GM18519 (cell line): ENCODE results near the gene MTG1.
A peak's percentile ranks its signal among the peaks of the same experiment; 100 is the strongest.
"Not testable (repeated sequence)": the region's sequence is repeated elsewhere in the genome, so short reads cannot be mapped to it uniquely, and the experiment has no call there.

Experiments
- ATAC-seq: cut with Tn5 transposase; IDR thresholded peaks from one replicate; pipeline ENCODE4 v1.9.1; 2021; ENCODE audit warnings: mild to moderate bottlenecking, moderate library complexity; ENCODE audit not compliant: unreplicated experiment, low FRiP score

Gene MTG1

GRCh38 chr10:133377025-133377817, 16.7 kb upstream of the MTG1 start:
- ATAC-seq, result no peak

GRCh38 chr10:133377818-133378250, 16.1 kb upstream of the MTG1 start:
- no peak for ATAC-seq

GRCh38 chr10:133378251-133379096, 15.5 kb upstream of the MTG1 start:
- no peak for ATAC-seq

GRCh38 chr10:133379152-133379800, 14.7 kb upstream of the MTG1 start, which contains the start of gene PAOX:
Gene PAOX (plus strand): TSS chr10:133379262. CDS start chr10:133379317, 55 bp downstream.
- peak; percentile 35 for ATAC-seq

GRCh38 chr10:133379801-133380666, 13.9 kb upstream of the MTG1 start:
- ATAC-seq, result no peak

GRCh38 chr10:133381036-133381435, 12.9 kb upstream of the MTG1 start:
- no peak for ATAC-seq

GRCh38 chr10:133383551-133383950, 10.4 kb upstream of the MTG1 start:
- ATAC-seq, result no peak

GRCh38 chr10:133384071-133384470, 9.9 kb upstream of the MTG1 start:
- no peak for ATAC-seq

- ATAC-seq, result no peak
Measured at GRCh38 chr10:133385214-133385613, 8.7 kb upstream of the MTG1 start.

GRCh38 chr10:133386951-133387350, 7.0 kb upstream of the MTG1 start:
- ATAC-seq, result not testable (repeated sequence)

- ATAC-seq, result no peak
Measured at GRCh38 chr10:133388236-133388972, 5.6 kb upstream of the MTG1 start.

- ATAC-seq, result peak; percentile 80
Measured at GRCh38 chr10:133388973-133389818, 4.8 kb upstream of the MTG1 start.

- no peak for ATAC-seq
Measured at GRCh38 chr10:133390597-133391248, 3.2 kb upstream of the MTG1 start.

GRCh38 chr10:133391249-133391635, 2.7 kb upstream of the MTG1 start:
- ATAC-seq, result no peak

- ATAC-seq, result no peak
Measured at GRCh38 chr10:133391761-133392518, 2.0 kb upstream of the MTG1 start.

GRCh38 chr10:133393401-133394063, 425 bp upstream of the MTG1 start:
- no peak for ATAC-seq

- ATAC-seq, result no peak
Measured at GRCh38 chr10:133394801-133395221, 854 bp downstream of the MTG1 start.
